Transverse colon (tissue), 4 donors: ENCODE data around the gene GTF3C5. TPM values are rescaled to one million over a fixed set of nuclear protein-coding genes. Genes with fewer than 3 reads are reported as not detected.
"Not testable (repeated sequence)": the region's sequence is repeated elsewhere in the genome, so short reads cannot be mapped to it uniquely, and the experiment has no call there.

ENCODE experiments used
- DNase-seq: peaks from one replicate; pipeline ENCODE4 v3.0.0-alpha.2; 2019
- H3K27ac ChIP-seq, 4 donors: fragments of 200-600 bp; sonication (generic); 2 replicates each; pipeline ENCODE4 v1.5.1; 2016 to 2018; ENCODE audit warnings: inconsistent platforms in 4 of 4
- H3K27me3 ChIP-seq: fragments of 200-600 bp; sonication (generic); 2 replicates; pipeline ENCODE4 v1.5.1; 2017; ENCODE audit warnings: inconsistent platforms
- H3K36me3 ChIP-seq, 4 donors: fragments of 200-600 bp; sonication (generic); 2 replicates each; pipeline ENCODE4 v1.5.1; 2017 to 2019; ENCODE audit warnings: inconsistent platforms in 4 of 4
- H3K4me1 ChIP-seq, 4 donors: fragments of 200-600 bp; sonication (generic); 2 replicates each; pipeline ENCODE4 v1.5.1; 2017 to 2020; ENCODE audit warnings: inconsistent platforms in 4 of 4
- H3K4me3 ChIP-seq, 4 donors: fragments of 200-600 bp; sonication (generic); 1 replicate in 1 of 4; 2 replicates in 3 of 4; pipeline versions ENCODE4 v1.5.1 to v1.6.1; 2017 to 2019; ENCODE audit warnings: inconsistent platforms in 4 of 4
- H3K9me3 ChIP-seq, 2 donors: fragments of 200-600 bp; sonication (generic); 2 replicates each; pipeline ENCODE4 v1.5.1; 2017 to 2019; ENCODE audit warnings: inconsistent platforms in 2 of 2
- CTCF ChIP-seq, 5 experiments: fragments of 200-600 bp in 3 of 5; fragments of 450-650 bp in 2 of 5; sonication (generic) in 3 of 5; IDR thresholded peaks; 1 replicate in 2 of 5; 2 replicates in 3 of 5; pipeline ENCODE4 v1.5.1; 2016 to 2017; ENCODE audit warnings: antibody characterized with exemption in 5 of 5, inconsistent platforms in 3 of 5, mild to moderate bottlenecking in 2 of 5, moderate library complexity in 1 of 5
- EP300 ChIP-seq: sonication (generic); formaldehyde crosslinking; IDR thresholded peaks from one replicate; pipeline ENCODE4 v1.6.1; 2017; ENCODE audit warnings: antibody characterized with exemption, low read depth
- POLR2A ChIP-seq: fragments of 450-650 bp; IDR thresholded peaks from one replicate; pipeline ENCODE4 v1.6.1; 2016; ENCODE audit warnings: antibody characterized with exemption, mild to moderate bottlenecking, moderate library complexity
- POLR2AphosphoS5 ChIP-seq, 3 donors: sonication (generic); formaldehyde crosslinking; IDR thresholded peaks; one replicate each; pipeline ENCODE4 v1.6.1; 2016; ENCODE audit warnings: antibody characterized with exemption in 3 of 3
- WGBS, 2 donors: methylation state at CpG; one replicate each; pipeline ENCODE4 v1.1.5; 2018; ENCODE audit warnings: low coverage in 1 of 2; 5-methylcytosine and 5-hydroxymethylcytosine counted together
- in situ Hi-C, 4 donors: fragments of 200-750 bp; cut with MboI; loops; one replicate each; pipeline versions ENCODE4 v1.15.0 to v1.15.1; 2017; ENCODE audit warnings: low sequenced_read_pairs in 3 of 4, low pct_ligation_motif_present in 1 of 4, low pct_unique_long_range_greater_than_20kb in 1 of 4
- intact Hi-C: fragments of 100-400 bp; cut with DNase I; formaldehyde crosslinking; loops from one replicate; pipeline ENCODE4 v1.15.1; 2023; ENCODE audit warnings: low total_unique reads
- total RNA-seq, 4 donors: library from RNA; depleted of rRNA; stranded (reverse); fragments of >200 nt; gene quantifications; one replicate each; pipeline ENCODE4 v1.1.0, GENCODE V29; 2016

Gene GTF3C5
- total RNA-seq, 4 donors from 2014 or later, result 44.5 to 56.9 (median 50.2) TPM

DNA sequence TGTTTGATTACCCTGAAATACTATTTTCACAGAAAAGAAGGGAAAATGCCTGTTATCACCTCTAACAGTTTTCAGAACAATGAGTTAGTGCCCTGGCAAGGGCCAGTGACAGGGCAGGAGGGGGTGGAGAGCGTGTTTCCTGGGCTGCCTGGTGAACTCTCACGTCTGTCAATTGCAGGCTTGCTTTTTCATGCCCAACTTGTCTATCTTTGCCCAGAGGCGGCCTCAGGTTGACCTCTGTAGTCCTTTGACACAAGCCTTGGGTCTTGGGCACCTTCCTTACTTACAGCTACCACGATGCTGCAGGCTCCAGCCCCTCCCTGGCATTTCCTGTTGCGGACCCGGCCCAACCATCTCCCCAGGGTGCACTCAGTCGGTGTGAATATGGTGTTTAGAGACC is 28.8 kb downstream of the GTF3C5 start:
- in situ Hi-C loops (no loop called here), intact Hi-C loops (no loop called here)
- H3K4me3 ChIP-seq, result no peak overlapping the region
- WGBS, 2 donors, result 63 to 86% methylated on average over 1 to 7 of the region's 7 CpGs
- no peaks in the 10 kb centered on the region for H3K4me1 ChIP-seq
- no peak overlapping the region for H3K27ac ChIP-seq
- H3K36me3 ChIP-seq, result peaks cover 0 to 22% (median 10%) of the 10 kb centered on the region in 4 donors
- H3K9me3 ChIP-seq, result no peaks in the 10 kb centered on the region
- no peak for DNase-seq
- H3K27me3 ChIP-seq, result no peaks in the 10 kb centered on the region
- TF ChIP-seq POLR2A (no peak), EP300 (no peak), POLR2AphosphoS5 (IDR thresholded peaks at IDR 0.05) (no peak), CTCF (IDR thresholded peaks at IDR 0.05) (no peak)

DNA sequence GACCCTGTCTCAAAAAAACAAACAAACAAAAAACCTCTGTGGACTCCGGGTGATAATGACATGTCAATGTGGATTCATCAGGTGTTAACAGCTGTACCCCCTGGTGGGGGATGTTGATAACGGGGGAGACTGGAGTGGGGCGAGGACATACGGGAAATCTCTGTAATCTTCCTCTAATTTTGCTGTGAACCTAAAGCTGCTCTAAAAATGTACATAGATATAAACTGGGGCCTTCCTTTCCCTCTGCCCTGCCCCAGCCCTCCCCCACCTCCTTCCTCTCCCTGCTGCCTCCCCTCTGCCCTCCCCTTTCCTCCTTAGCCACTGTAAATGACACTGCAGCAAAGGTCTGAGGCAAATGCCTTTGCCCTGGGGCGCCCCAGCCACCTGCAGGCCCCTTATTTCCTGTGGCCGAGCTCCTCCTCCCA is 29.6 kb downstream of the GTF3C5 start:
- DNase-seq, result no peak
- Histone ChIP-seq H3K36me3 (peaks cover 0 to 19% (median 7%) of the 10 kb centered on the region in 4 donors), H3K27me3 (no peaks in the 10 kb centered on the region), H3K9me3 (no peaks in the 10 kb centered on the region), H3K27ac (no peak overlapping the region), H3K4me1 (no peaks in the 10 kb centered on the region), H3K4me3 (no peak overlapping the region)
- WGBS, 2 donors, result 49% methylated on average over 6 of the region's 6 CpGs; no CpG with 5 or more reads in 1 of the 2 donors
- TF ChIP-seq POLR2A (no peak), EP300 (no peak), CTCF (IDR thresholded peaks at IDR 0.05) (no peak), POLR2AphosphoS5 (IDR thresholded peaks at IDR 0.05) (no peak)
- intact Hi-C loops (no loop called here), in situ Hi-C loops (no loop called here)

GRCh38 chr9:133061019-133061763 is 30.4 kb downstream of the GTF3C5 start:
- H3K4me3 ChIP-seq, intact Hi-C loops, H3K27me3 ChIP-seq, H3K27ac ChIP-seq, H3K4me1 ChIP-seq, DNase-seq, H3K9me3 ChIP-seq, in situ Hi-C loops: not testable (repeated sequence)
- peaks cover 0 to 11% (median 3%) of the 10 kb centered on the region in 4 donors for H3K36me3 ChIP-seq
- WGBS, 2 donors, result 64% methylated on average over 13 of the region's 14 CpGs; no CpG with 5 or more reads in 1 of the 2 donors

- not testable (repeated sequence) for DNase-seq, H3K4me1 ChIP-seq
These were observed 31.0 kb downstream of the GTF3C5 start, which contains the start of gene CEL for GRCh38 chr9:133061764-133062145. TSS of gene CEL (plus strand) at chr9:133061981. CDS start at chr9:133062003, 22 bp downstream.

DNA sequence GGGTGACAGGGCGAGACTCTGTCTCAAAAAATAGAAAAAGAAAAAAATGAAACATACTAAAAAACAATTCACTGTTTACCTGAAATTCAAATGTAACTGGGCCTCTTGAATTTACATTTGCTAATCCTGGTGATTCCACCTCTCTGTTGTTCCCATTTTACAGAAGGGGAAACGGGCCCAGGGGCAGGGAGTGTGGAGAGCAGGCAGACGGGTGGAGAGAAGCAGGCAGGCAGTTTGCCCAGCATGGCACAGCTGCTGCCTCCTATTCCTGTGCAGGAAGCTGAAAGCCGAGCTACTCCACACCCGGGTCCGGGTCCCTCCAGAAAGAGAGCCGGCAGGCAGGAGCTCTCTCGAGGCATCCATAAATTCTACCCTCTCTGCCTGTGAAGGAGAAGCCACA is 31.8 kb downstream of the GTF3C5 start:
- H3K27me3 ChIP-seq, H3K4me3 ChIP-seq, H3K27ac ChIP-seq, DNase-seq, intact Hi-C loops, H3K36me3 ChIP-seq, in situ Hi-C loops, H3K4me1 ChIP-seq, H3K9me3 ChIP-seq: not testable (repeated sequence)
- 40 to 81% methylated on average over 2 of the region's 8 CpGs for WGBS, 2 donors

More at GRCh38 chr9:133061764-133062145, 31.0 kb downstream of the GTF3C5 start, which contains the start of gene CEL:
- H3K27me3 ChIP-seq, H3K36me3 ChIP-seq, in situ Hi-C loops, H3K4me3 ChIP-seq, H3K27ac ChIP-seq, H3K9me3 ChIP-seq, intact Hi-C loops: not testable (repeated sequence)
- 50% methylated on average over 3 of the region's 9 CpGs; no CpG with 5 or more reads in 1 of the 2 donors for WGBS, 2 donors
